Adipose tissue (tissue), 3 donors: ENCODE measurements around the gene ASPRV1. TPM values are rescaled to one million over a fixed set of nuclear protein-coding genes. Genes with fewer than 3 reads are reported as not detected.
"Not testable (repeated sequence)": the region's sequence is repeated elsewhere in the genome, so short reads cannot be mapped to it uniquely, and the experiment has no call there.

Experiments
- H3K27ac ChIP-seq: one replicate; pipeline ENCODE4 v1.5.1; 2013; ENCODE audit warnings: low read depth, low read length
- WGBS, 3 donors: extraction: QIAGEN DNeasy Blood & Tissue Kit; methylation state at CpG; one replicate each; pipeline ENCODE4 v1.1.7; 2013; 5-methylcytosine and 5-hydroxymethylcytosine counted together
- polyA plus RNA-seq, 3 donors: library from polyadenylated mRNA; stranded (reverse); fragments of 200-250 nt; gene quantifications; one replicate each; pipeline ENCODE4 v1.2.3, GENCODE V29; 2013
- donor health status: healthy with polysubstance abuse.
- donor health status: Bipolar disorder and iron deficiency.
- donor health status: healthy.

ASPRV1 gene
- polyA plus RNA-seq = 1 to 10 TPM in 2 of 3 donors, under 1 TPM in 1; 0.40 to 2.4 (median 1.2) TPM

GRCh38 chr2:69961496-69961895, at the start of gene ASPRV1:
ASPRV1 (minus strand) TSS chr2:69961631; CDS start chr2:69961436, 195 bp downstream.
- WGBS, 3 donors = 85 to 90% (median 90%) methylated on average over 11 to 14 of the region's 14 CpGs
- no peak within 1 kb of the TSS for H3K27ac ChIP-seq

GRCh38 chr2:70010576-70011111, 49.2 kb upstream of the ASPRV1 start:
- H3K27ac ChIP-seq = no peak overlapping the region
- WGBS, 3 donors = 49 to 57% (median 55%) methylated on average over 2 of the region's 2 CpGs

GRCh38 chr2:70009762-70010575, 48.5 kb upstream of the ASPRV1 start:
- whole genome bisulfite sequencing, 3 donors = 78 to 83% (median 82%) methylated on average over 12 of the region's 12 CpGs
- H3K27ac ChIP-seq = no peak overlapping the region

- no peak overlapping the region for H3K27ac ChIP-seq
- 94 to 97% (median 94%) methylated on average over 3 of the region's 3 CpGs for WGBS, 3 donors
These were observed 46.9 kb upstream of the ASPRV1 start for GRCh38 chr2:70008290-70008689.

GRCh38 chr2:70007151-70007550, 45.7 kb upstream of the ASPRV1 start:
- 96 to 98% (median 97%) methylated on average over 13 of the region's 13 CpGs for WGBS, 3 donors
- no peak overlapping the region for H3K27ac ChIP-seq

GRCh38 chr2:70006447-70006784, 45.0 kb upstream of the ASPRV1 start:
- H3K27ac ChIP-seq = no peak overlapping the region
- WGBS, 3 donors = 67 to 88% (median 83%) methylated on average over 1 of the region's 1 CpG

- 78 to 91% (median 90%) methylated on average over 6 of the region's 6 CpGs for WGBS, 3 donors
- H3K27ac ChIP-seq = no peak overlapping the region
These were observed 44.5 kb upstream of the ASPRV1 start for GRCh38 chr2:70005752-70006446.

GRCh38 chr2:70005216-70005615, 43.8 kb upstream of the ASPRV1 start:
- no peak overlapping the region for H3K27ac ChIP-seq
- 89 to 100% (median 92%) methylated on average over 2 of the region's 2 CpGs for WGBS, 3 donors

- H3K27ac ChIP-seq = no peak overlapping the region
- WGBS, 3 donors = 88 to 93% (median 90%) methylated on average over 6 of the region's 6 CpGs
These were observed 41.8 kb upstream of the ASPRV1 start for GRCh38 chr2:70003093-70003830.

- H3K27ac ChIP-seq = no peak overlapping the region
- 65 to 70% (median 68%) methylated on average over 2 of the region's 2 CpGs for WGBS, 3 donors
These were observed 40.9 kb upstream of the ASPRV1 start for GRCh38 chr2:70002241-70002899.

- 92 to 95% (median 94%) methylated on average over 6 of the region's 6 CpGs for WGBS, 3 donors
- H3K27ac ChIP-seq = not testable (repeated sequence)
These were observed 39.1 kb upstream of the ASPRV1 start for GRCh38 chr2:70000529-70000928.

GRCh38 chr2:69998761-69999160, 37.3 kb upstream of the ASPRV1 start:
- H3K27ac ChIP-seq = no peak overlapping the region
- 88 to 98% (median 94%) methylated on average over 6 of the region's 6 CpGs for WGBS, 3 donors

GRCh38 chr2:69997015-69997830, 35.8 kb upstream of the ASPRV1 start:
- 87 to 90% (median 89%) methylated on average over 11 of the region's 11 CpGs for WGBS, 3 donors
- H3K27ac ChIP-seq = no peak overlapping the region

- 93 to 98% (median 97%) methylated on average over 3 of the region's 3 CpGs for WGBS, 3 donors
These were observed 34.1 kb upstream of the ASPRV1 start for GRCh38 chr2:69995511-69995910.

GRCh38 chr2:69994166-69994565, 32.7 kb upstream of the ASPRV1 start:
- no peak overlapping the region for H3K27ac ChIP-seq
- WGBS, 3 donors = 91 to 95% (median 95%) methylated on average over 6 of the region's 6 CpGs

More at GRCh38 chr2:69995511-69995910, 34.1 kb upstream of the ASPRV1 start:
- no peak overlapping the region for H3K27ac ChIP-seq

GRCh38 chr2:69993708-69994107, 32.3 kb upstream of the ASPRV1 start:
- WGBS, 3 donors = 89 to 93% (median 90%) methylated on average over 5 of the region's 5 CpGs

GRCh38 chr2:69993048-69993565, 31.7 kb upstream of the ASPRV1 start:
- WGBS, 3 donors = 88 to 95% (median 90%) methylated on average over 7 of the region's 7 CpGs
- no peak overlapping the region for H3K27ac ChIP-seq

More at GRCh38 chr2:69993708-69994107, 32.3 kb upstream of the ASPRV1 start:
- no peak overlapping the region for H3K27ac ChIP-seq
